Astrocyte (in vitro differentiated cells and primary cell): ENCODE data around the gene SLC25A25. TPM values are rescaled to one million over a fixed set of nuclear protein-coding genes. Genes with fewer than 3 reads are reported as not detected.

Experiments used
- DNase-seq: peaks from one replicate; pipeline ENCODE4 v3.0.0-alpha.2; 2010; ENCODE audit warnings: low read depth
- FAIRE-seq: peaks from 2 replicates; lab custom pipeline; 2011; peaks lifted over from hg19 to GRCh38; lab: Jason Lieb, UNC
- H2AFZ ChIP-seq: 2 replicates; pipeline ENCODE4 v1.6.0; 2012; ENCODE audit warnings: low read depth, low read length, inconsistent platforms
- H3K27ac ChIP-seq: 2 replicates; pipeline ENCODE4 v1.5.1; 2011; ENCODE audit warnings: low read depth, low read length, inconsistent platforms
- H3K27me3 ChIP-seq: 2 replicates; pipeline ENCODE4 v1.6.0; 2011; ENCODE audit warnings: low read length, inconsistent platforms; ENCODE audit not compliant: insufficient read depth
- H3K36me3 ChIP-seq: 2 replicates; pipeline ENCODE4 v1.5.1; 2011; ENCODE audit warnings: low read length, inconsistent platforms; ENCODE audit not compliant: insufficient read depth
- H3K4me1 ChIP-seq: 2 replicates; pipeline ENCODE4 v1.5.1; 2011; ENCODE audit warnings: low read length, inconsistent platforms; ENCODE audit not compliant: insufficient read depth
- H3K4me2 ChIP-seq: 2 replicates; pipeline ENCODE4 v1.6.0; 2012; ENCODE audit warnings: low read length, inconsistent platforms
- H3K4me3 ChIP-seq: 2 replicates; pipeline ENCODE4 v1.5.1; 2011; ENCODE audit warnings: low read depth, mild to moderate bottlenecking, low read length, inconsistent platforms; ENCODE audit not compliant: insufficient read depth
- H3K79me2 ChIP-seq: 2 replicates; pipeline ENCODE4 v1.6.0; 2012; ENCODE audit warnings: mild to moderate bottlenecking, low read length, inconsistent platforms; ENCODE audit not compliant: insufficient read depth
- H3K9ac ChIP-seq: 2 replicates; pipeline ENCODE4 v1.6.0; 2012; ENCODE audit warnings: mild to moderate bottlenecking, low read length, inconsistent platforms
- H3K9me3 ChIP-seq: 2 replicates; pipeline ENCODE4 v1.5.1; 2012; ENCODE audit warnings: low read depth, mild to moderate bottlenecking, low read length, inconsistent platforms; ENCODE audit not compliant: insufficient read depth
- H4K20me1 ChIP-seq: 2 replicates; pipeline ENCODE4 v1.6.0; 2012; ENCODE audit warnings: low read length, inconsistent platforms; ENCODE audit not compliant: insufficient read depth
- H3K27ac Mint-ChIP-seq: one replicate; pipeline ENCODE4 v1.8.0; 2021; ENCODE audit warnings: mild to moderate bottlenecking, mixed read lengths; ENCODE audit not compliant: unreplicated experiment
- H3K27me3 Mint-ChIP-seq: one replicate; pipeline ENCODE4 v1.8.0; 2021; ENCODE audit warnings: low read depth, mixed read lengths; ENCODE audit not compliant: unreplicated experiment
- H3K36me3 Mint-ChIP-seq: one replicate; pipeline ENCODE4 v1.8.0; 2021; ENCODE audit warnings: low read depth, mixed read lengths; ENCODE audit not compliant: unreplicated experiment
- H3K4me1 Mint-ChIP-seq: one replicate; pipeline ENCODE4 v1.8.0; 2021; ENCODE audit warnings: low read depth, mixed read lengths; ENCODE audit not compliant: unreplicated experiment
- H3K4me3 Mint-ChIP-seq: one replicate; pipeline ENCODE4 v1.8.0; 2021; ENCODE audit warnings: mild to moderate bottlenecking, moderate library complexity, mixed read lengths; ENCODE audit not compliant: unreplicated experiment
- H3K9me3 Mint-ChIP-seq: one replicate; pipeline ENCODE4 v1.8.0; 2021; ENCODE audit warnings: mild to moderate bottlenecking, mixed read lengths; ENCODE audit not compliant: unreplicated experiment
- EZH2 ChIP-seq: IDR thresholded peaks from 2 replicates; pipeline ENCODE4 v1.6.1; 2012; ENCODE audit warnings: mild to moderate bottlenecking, low read length, inconsistent platforms; ENCODE audit not compliant: insufficient read depth
- total RNA-seq: library from RNA; stranded (reverse); gene quantifications from 2 replicates; pipeline ENCODE4 v1.2.1, GENCODE V29; 2021
- TF ChIP-seq, protein P1 (sequence below): IDR thresholded peaks from 2 replicates; pipeline ENCODE4 v1.5.1; 2011; ENCODE audit warnings: low read depth, mild to moderate bottlenecking, inconsistent platforms, low read length, moderate library complexity; ENCODE audit not compliant: insufficient read depth

Gene SLC25A25
- total RNA-seq, 1 donor from 2014 or later, result 14.4 TPM

DNA sequence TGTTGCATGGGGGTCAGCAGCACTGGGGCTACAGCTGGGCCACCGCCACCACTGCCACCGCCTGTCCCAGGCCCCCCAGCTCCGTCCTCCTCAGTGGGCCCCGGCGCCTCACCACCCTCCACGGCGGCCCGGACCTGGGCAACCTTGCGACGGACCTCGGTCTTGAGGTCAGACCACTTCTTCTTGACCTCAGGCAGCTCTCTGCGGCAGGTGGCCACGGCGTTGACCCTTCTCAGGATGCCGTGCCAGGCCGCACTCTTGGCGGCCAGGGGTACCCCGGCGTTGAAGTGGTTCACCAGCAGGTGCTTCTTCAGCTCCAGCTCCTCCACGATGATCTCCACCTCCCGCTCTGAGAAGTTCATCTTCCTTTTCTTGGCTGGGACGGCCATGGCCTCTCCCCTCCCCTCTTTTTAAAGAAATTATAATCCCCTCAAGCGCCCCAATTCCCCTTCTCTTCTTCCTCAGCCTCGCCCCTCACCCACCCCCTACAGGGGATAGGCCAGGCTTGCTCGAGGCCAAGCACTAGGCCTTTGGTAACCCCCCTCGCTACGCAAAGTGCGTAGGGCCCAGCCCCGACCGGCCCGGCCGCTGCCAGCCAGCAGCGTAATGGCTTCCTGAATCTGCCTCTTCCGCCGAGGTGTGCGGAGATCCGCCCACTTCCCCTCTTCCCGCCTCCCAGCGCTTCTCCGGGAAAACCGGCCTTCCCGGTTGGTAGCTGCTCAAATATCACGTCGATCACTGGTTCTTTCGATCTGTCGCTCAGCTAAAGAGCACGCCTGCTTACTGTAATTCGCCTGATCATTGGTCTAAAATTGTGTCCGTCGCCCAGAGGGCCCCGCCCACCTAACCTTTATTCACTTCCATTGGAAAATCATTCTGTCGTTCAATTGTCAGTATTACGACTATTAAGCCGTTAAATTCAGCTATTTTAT lies 1.1 kb upstream of the SLC25A25 start, which contains the start of gene NAIF1:
Gene NAIF1, minus strand, starts transcription at position 608 of the 932 bp plus-strand sequence. Its CDS starts 219 bp downstream, at position 389.
- peaks cover 54% of the 10 kb centered on the region for H3K79me2 ChIP-seq
- peak within 1 kb of the TSS; percentile 100 for H3K27ac ChIP-seq
- peak within 1 kb of the TSS; percentile 90 for H3K4me3 ChIP-seq
- H3K9ac ChIP-seq, result peak within 1 kb of the TSS; percentile 97
- DNase-seq, result peak; percentile 99
- Mint-ChIP-seq H3K4me3 (peak within 1 kb of the TSS; percentile 78), H3K4me1 (peaks cover 17% of the 10 kb centered on the region), H3K36me3 (peaks cover 11% of the 10 kb centered on the region), H3K27me3 (no peaks in the 10 kb centered on the region), H3K27ac (no peak within 1 kb of the TSS), H3K9me3 (no peaks in the 10 kb centered on the region)
- FAIRE-seq, result no peak
- H3K27me3 ChIP-seq, result no peaks in the 10 kb centered on the region
- no peaks in the 10 kb centered on the region for H3K36me3 ChIP-seq
- no peak for TF ChIP-seq EZH2
- TF ChIP-seq, protein P1, sequence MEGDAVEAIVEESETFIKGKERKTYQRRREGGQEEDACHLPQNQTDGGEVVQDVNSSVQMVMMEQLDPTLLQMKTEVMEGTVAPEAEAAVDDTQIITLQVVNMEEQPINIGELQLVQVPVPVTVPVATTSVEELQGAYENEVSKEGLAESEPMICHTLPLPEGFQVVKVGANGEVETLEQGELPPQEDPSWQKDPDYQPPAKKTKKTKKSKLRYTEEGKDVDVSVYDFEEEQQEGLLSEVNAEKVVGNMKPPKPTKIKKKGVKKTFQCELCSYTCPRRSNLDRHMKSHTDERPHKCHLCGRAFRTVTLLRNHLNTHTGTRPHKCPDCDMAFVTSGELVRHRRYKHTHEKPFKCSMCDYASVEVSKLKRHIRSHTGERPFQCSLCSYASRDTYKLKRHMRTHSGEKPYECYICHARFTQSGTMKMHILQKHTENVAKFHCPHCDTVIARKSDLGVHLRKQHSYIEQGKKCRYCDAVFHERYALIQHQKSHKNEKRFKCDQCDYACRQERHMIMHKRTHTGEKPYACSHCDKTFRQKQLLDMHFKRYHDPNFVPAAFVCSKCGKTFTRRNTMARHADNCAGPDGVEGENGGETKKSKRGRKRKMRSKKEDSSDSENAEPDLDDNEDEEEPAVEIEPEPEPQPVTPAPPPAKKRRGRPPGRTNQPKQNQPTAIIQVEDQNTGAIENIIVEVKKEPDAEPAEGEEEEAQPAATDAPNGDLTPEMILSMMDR, result no peak
- peak within 1 kb of the TSS; percentile 86 for H2AFZ ChIP-seq
- H4K20me1 ChIP-seq, result peaks cover 11% of the 10 kb centered on the region
- H3K4me1 ChIP-seq, result peaks cover 15% of the 10 kb centered on the region
- H3K4me2 ChIP-seq, result peak within 1 kb of the TSS; percentile 96
- no peaks in the 10 kb centered on the region for H3K9me3 ChIP-seq

DNA sequence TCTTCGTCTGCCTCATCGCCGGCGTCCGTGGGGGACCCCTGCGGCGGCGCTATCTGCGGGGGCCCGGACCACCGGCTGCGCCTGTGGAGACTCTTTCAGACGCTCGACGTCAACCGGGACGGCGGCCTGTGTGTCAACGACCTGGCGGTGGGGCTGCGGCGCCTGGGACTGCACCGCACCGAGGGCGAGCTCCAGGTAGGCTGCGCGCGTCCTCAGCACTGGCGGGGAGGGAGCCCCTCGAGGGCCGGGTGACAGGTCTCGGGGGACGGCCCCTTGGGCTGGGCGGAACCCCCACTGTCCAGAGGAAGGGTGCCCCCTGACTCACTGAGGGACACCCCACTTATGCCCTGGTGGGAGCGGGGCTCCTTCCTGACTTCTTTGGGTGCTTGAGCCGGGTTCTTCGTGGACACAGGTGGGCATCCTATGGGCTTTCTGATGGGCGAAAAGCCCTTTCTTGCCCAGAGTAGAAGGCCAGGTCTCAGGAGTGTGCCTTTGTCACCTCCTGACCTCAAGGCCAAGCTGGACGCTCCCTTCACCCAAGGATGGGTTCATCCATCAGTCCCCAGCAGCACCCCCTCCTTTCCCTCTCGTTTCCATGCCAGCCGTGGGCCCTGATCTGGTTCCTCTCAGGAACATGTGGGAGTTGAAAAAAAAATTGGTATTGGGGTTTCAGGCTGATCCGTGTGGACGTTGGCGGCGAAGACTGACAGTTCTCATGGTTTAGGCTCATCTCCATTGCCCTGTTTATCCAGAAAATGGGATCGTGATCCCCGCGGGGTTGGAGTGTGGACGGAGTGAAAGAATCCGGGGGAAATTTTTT lies 564 bp downstream of the SLC25A25 start:
- Histone ChIP-seq H3K27ac (peak overlapping the region; percentile 71), H3K27me3 (no peaks in the 10 kb centered on the region), H2AFZ (peak overlapping the region; percentile 65), H3K9me3 (no peaks in the 10 kb centered on the region), H3K4me2 (peak overlapping the region; percentile 92), H3K36me3 (no peaks in the 10 kb centered on the region), H3K4me3 (peak overlapping the region; percentile 90), H3K9ac (peak overlapping the region; percentile 89), H3K4me1 (peaks cover 27% of the 10 kb centered on the region), H3K79me2 (peaks cover 70% of the 10 kb centered on the region), H4K20me1 (peaks cover 11% of the 10 kb centered on the region)
- Mint-ChIP-seq H3K27ac (peak overlapping the region; percentile 41), H3K27me3 (no peaks in the 10 kb centered on the region), H3K36me3 (peaks cover 4% of the 10 kb centered on the region), H3K4me3 (peak overlapping the region; percentile 87), H3K9me3 (no peaks in the 10 kb centered on the region), H3K4me1 (peaks cover 29% of the 10 kb centered on the region)
- DNase-seq (no peak), FAIRE-seq (no peak)
- TF ChIP-seq, protein P1, result no peak
- no peak for TF ChIP-seq EZH2
